GM12872 (cell line): ENCODE data around the gene SMPD2.

Experiments
- CTCF ChIP-seq: IDR thresholded peaks from 3 replicates; pipeline ENCODE4 v1.5.1; 2011; ENCODE audit warnings: low read depth, mild to moderate bottlenecking, low read length, moderate library complexity; ENCODE audit not compliant: insufficient read depth

Gene SMPD2

GRCh38 chr6:109447087-109447486 is 6.6 kb downstream of the SMPD2 start:
- no peak for TF ChIP-seq CTCF

- no peak for TF ChIP-seq CTCF
Observed at GRCh38 chr6:109447878-109448555, 7.5 kb downstream of the SMPD2 start.

GRCh38 chr6:109448615-109449014 is 8.1 kb downstream of the SMPD2 start:
- TF ChIP-seq CTCF, result no peak

GRCh38 chr6:109449064-109449794 is 8.7 kb downstream of the SMPD2 start:
- TF ChIP-seq CTCF, result no peak

GRCh38 chr6:109449795-109450673 is 9.5 kb downstream of the SMPD2 start:
- no peak for TF ChIP-seq CTCF

GRCh38 chr6:109450801-109451200 is 10.3 kb downstream of the SMPD2 start:
- TF ChIP-seq CTCF, result no peak

- TF ChIP-seq CTCF, result no peak
Observed at GRCh38 chr6:109451376-109451775, 10.9 kb downstream of the SMPD2 start.
